Stimulated activated CD8-positive, alpha-beta memory T cell treated with anti-CD3 and anti-CD28 coated beads, Interleukin-15, amount 100 ng/mL, for 48 hours (primary cell): ENCODE data around the gene SIGLEC9.

Experiments
- DNase-seq, 2 donors: peaks; one replicate each; pipeline ENCODE4 v3.0.0-alpha.2; 2020; ENCODE audit warnings: low read depth in 2 of 2

SIGLEC9 gene

GRCh38 chr19:51145916-51146493 lies 21.3 kb downstream of the SIGLEC9 start:
- DNase-seq = no peak

GRCh38 chr19:51146751-51147150 lies 22.0 kb downstream of the SIGLEC9 start:
- no peak for DNase-seq

- no peak for DNase-seq
Observed at GRCh38 chr19:51147663-51148062, 23.0 kb downstream of the SIGLEC9 start.

GRCh38 chr19:51148580-51148979 lies 23.9 kb downstream of the SIGLEC9 start:
- no peak for DNase-seq

DNA sequence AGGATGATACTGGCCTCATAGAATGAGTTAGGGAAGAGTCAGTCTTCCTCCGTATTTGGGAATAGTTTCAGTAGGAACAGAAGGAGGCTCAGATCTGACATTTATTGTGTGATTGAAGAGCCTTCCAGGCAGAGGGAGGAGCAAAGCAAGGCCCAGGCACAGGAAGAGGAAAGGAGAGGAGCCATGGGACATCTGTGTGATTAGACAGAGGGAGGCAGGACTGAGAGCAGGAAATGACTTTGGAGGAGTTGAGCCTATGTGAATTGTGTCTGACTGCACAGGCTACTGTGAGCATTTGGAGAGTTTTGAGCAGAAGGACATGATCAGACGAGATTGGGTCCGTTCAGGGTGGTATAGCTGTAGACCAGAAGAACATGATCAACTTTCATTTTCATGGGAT lies 25.9 kb downstream of the SIGLEC9 start:
- no peak for DNase-seq

DNA sequence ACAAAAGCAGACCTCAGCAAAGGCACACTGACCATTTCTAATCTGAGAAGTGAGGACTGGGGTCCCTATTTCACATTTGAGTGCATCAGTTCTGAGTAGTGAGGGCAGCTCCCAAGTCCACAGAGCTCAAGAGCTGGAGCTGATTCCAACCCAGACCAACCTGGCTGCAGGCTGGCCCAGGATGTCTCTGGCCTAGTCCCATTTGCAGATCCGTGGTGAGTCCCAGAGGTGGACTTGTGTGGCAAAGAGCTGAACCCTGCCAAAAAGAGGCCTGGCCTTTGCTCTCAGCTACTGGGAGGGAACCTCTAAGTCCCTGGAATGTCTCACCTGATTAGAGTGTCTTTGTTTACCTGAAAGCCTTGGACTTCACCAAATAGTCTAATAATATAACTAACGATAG lies 32.0 kb downstream of the SIGLEC9 start:
- DNase-seq = no peak

- DNase-seq = no peak
Observed at GRCh38 chr19:51157265-51157664, 32.6 kb downstream of the SIGLEC9 start.

DNA sequence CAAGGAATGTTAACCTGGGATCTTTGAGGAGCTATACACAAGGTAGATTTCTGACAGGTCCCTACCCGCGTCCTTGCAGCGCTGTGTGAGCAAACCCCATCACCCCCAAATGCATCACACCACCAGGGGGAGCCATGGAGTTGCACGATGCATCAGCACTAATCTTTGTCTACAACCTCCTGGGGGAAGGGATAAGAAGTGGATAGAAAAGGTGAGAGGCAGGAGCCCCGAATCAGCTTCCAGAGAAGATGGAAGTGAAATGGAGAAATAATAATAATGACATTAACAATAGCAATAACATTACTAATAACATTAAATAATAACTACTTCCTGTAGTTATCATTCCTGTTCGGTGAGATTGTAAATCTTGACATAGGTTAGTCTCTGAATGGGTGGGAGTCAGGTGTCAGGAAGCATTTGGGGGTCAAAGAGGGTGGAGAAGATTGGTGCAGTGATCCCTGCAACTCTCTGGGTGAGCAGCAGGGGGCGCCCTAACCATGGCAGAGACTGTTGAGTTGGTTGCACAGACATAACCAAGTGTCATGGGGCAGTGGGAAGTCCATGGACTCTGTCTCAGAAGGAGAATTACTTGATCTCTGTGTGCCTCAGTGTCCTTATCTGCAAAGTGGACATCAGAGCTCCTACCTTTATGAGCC lies 33.9 kb downstream of the SIGLEC9 start:
- DNase-seq = peak; percentile 54 to 56

DNA sequence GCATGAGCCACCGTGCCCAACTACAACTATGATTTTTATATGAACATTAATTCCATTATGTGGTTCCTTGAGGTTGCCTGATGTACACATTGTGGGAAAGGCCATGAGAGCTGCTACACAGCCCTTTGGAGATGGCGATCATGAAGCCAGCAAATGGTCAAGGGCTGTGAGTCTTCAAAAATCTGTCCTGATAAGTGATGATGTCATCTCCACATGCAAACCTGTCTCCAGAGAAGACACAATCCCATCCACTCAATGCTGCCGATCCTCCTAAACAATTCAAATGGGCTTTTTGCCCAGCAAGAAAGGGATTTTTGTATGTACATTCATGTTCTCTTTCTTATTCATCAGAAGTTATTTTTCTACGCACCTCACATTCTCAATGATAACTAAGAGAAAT lies 35.0 kb downstream of the SIGLEC9 start:
- DNase-seq = no peak

DNA sequence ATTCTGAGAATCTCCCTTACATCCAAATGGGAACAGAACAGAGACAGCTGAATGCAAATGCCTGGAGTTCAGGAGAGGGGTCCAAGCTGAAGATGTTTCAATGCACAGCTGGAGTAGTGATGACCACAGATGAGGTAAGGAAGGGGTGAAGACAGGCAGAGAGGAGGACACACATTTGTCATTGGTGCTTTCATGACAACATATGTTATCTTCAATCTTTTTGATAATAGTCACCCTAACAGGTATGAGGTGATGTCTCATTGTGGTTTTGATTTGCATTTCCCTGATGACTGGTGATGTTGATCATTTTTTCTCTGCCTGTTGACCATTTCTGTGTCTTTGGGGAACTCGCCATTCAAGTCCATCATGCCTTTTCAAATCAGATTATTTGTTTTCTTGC lies 36.6 kb downstream of the SIGLEC9 start:
- DNase-seq = no peak

DNA sequence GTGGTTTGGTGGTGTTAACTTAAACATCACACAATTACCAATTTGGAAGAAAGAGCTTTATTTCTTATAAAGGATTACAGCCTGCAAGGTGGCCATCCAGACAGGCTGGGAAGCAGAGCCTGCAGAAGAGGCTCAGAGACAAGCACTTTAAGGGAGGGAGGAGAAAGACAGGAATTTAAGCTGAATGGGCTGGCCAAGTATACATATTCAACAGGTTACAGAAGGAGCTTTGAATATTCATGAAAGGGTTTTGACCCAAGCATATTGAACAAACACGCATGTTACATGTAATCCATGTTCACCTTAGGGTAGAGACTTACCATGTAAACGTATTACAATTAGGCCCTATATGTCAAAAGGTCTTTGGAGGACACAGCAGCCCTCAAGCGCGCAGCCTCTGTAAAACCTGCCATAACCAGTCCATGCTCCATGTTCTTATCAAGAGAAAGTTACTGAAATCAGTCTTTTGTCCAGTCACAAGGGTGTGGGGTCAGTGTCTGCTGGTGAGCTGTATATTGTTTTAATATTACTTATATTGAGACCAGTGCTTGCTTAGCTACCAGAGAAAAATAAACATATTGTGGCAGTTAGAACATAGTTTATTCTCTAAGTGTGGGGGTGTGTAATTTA lies 37.3 kb downstream of the SIGLEC9 start:
- no peak for DNase-seq

GRCh38 chr19:51163257-51163656 lies 38.6 kb downstream of the SIGLEC9 start:
- no peak for DNase-seq

GRCh38 chr19:51164215-51164614 lies 39.5 kb downstream of the SIGLEC9 start:
- DNase-seq = no peak

- peak; percentile 5 to 19 for DNase-seq
Observed at GRCh38 chr19:51166846-51167490, 42.3 kb downstream of the SIGLEC9 start.

DNA sequence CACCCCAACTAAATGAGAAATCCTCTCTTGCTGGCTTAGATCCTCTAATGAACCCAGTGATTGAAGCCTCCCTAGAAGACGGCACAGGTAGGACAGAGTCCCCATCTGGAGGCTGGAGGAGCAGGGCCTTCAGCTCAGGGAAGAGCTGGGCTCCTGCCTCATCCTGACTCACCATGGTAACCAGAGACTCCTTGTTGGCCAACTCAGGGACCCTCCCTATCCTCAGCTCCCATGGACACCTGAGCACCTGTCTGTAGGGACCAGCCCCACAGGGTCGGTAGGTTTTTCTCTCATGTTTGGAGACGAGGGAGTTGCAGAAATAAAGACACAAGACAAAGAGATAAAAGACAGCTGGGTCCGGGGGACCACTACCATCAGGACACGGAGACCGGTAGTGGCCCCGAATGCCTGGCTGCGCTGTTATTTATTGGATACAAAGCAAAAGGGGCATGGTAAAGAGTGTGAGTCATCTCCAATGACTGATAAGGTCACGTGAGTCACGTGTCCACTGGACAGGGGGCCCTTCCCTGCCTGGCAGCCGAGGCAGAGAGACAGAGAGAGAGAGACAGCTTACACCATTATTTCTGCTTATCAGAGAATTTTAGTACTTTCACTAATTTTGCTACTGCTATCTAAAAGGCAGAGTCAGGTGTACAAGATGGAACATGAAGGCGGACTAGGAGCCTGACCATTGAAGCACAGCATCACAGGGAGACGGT lies 44.0 kb downstream of the SIGLEC9 start:
- no peak for DNase-seq

- DNase-seq = peak; percentile 34 to 41
Observed at GRCh38 chr19:51169283-51169918, 44.7 kb downstream of the SIGLEC9 start.

DNA sequence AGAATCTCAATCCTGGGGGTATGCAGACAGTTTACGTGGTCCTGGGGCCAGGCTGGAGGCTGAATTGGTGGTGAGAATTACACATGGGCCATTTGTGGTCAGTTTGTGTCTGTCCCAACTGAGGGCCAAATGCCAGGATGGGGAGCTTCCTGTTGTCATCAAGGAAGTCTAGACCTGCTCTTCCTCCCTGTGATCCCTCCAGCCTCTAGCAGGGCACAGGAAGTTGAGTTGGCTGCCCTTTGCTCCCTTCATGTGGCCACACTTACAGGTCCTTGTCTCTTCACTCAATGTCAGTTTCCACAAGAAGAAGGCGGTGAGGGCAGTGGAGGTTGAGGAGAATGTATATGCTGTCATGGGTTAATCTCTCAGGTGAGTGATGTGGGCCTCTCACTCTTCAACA lies 47.5 kb downstream of the SIGLEC9 start:
- no peak for DNase-seq

- DNase-seq = no peak
Observed at GRCh38 chr19:51173681-51174080, 49.0 kb downstream of the SIGLEC9 start.

GRCh38 chr19:51179256-51179655 lies 54.5 kb downstream of the SIGLEC9 start:
- DNase-seq = no peak
